GM23338 (cell line): ENCODE measurements around the gene PAX2. TPM values are rescaled to one million over a fixed set of nuclear protein-coding genes. Genes with fewer than 3 reads are reported as not detected.

ENCODE experiments used
- EZH2 ChIP-seq: fragments of 200-600 bp; sonication (generic); IDR thresholded peaks from one replicate; pipeline ENCODE4 v1.8.0; 2017; ENCODE audit warnings: antibody characterized with exemption, mild to moderate bottlenecking, low read depth; ENCODE audit not compliant: unreplicated experiment
- EZH2phosphoT487 ChIP-seq: fragments of 200-600 bp; sonication (generic); IDR thresholded peaks from one replicate; pipeline ENCODE4 v1.8.1; 2018; ENCODE audit warnings: antibody characterized with exemption; ENCODE audit not compliant: unreplicated experiment
- NANOG ChIP-seq: IDR thresholded peaks from 2 replicates; pipeline ENCODE4 v1.6.1; 2016; ENCODE audit warnings: antibody characterized with exemption, borderline replicate concordance
- STAT1 ChIP-seq: IDR thresholded peaks from one replicate; pipeline ENCODE4 v1.6.1; 2016; ENCODE audit warnings: antibody characterized with exemption; ENCODE audit not compliant: unreplicated experiment
- ZNF331 ChIP-seq: fragments of 250-450 bp; sonication (Bioruptor Pico); IDR thresholded peaks from 2 replicates; pipeline ENCODE4 v1.5.0; 2020; ENCODE audit warnings: low read depth, mild to moderate bottlenecking, moderate library complexity
- polyA plus RNA-seq: library from polyadenylated mRNA; unstranded; fragments of >200 nt; fragmentation: Nextera tagmentation; extraction: Ambion mirVana; gene quantifications from 2 replicates; pipeline ENCODE4 v1.2.1, GENCODE V29; 2016
- total RNA-seq: library from RNA; depleted of rRNA; stranded (reverse); fragments of >200 nt; shearing (Covaris generic); gene quantifications from 2 replicates; pipeline ENCODE4 v1.2.3, GENCODE V29; 2014
- TF ChIP-seq, protein P1 (sequence below): fragments of 250-450 bp; sonication (Bioruptor Pico); IDR thresholded peaks from 2 replicates; pipeline ENCODE4 v1.5.0; 2020; ENCODE audit warnings: mild to moderate bottlenecking, moderate library complexity
- TF ChIP-seq, protein P2 (sequence below): IDR thresholded peaks from one replicate; pipeline ENCODE4 v1.6.1; 2018; ENCODE audit warnings: antibody characterized with exemption; ENCODE audit not compliant: unreplicated experiment

Gene PAX2
- total and polyA plus RNA-seq, 2 experiments from 2014 or later: not detected

DNA sequence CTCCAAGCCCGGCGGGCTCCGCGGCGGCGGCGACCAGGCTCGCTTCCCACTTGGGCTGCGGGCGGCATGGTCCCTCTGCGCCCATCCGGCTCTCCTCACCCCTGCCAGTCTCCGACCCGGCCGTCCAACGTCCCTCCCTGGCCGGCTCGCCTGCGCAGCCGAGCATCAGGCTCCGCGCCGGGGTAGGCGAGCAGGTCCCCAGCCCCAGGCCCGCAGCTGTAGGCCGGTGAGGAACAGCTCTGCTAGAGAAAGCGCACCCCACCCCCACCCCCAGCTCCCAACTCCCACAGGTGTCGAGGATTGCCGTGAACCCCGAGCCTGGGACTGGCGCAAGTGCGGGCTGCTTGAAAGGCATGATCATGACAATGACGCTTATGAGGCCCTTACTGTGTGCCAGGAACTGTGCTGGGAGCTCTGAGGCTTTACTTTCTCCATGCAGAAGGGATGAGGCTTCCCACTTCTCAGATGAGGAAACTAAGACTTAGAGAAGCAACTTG lies 20.8 kb upstream of the PAX2 start (continued):
- TF ChIP-seq, protein P1, sequence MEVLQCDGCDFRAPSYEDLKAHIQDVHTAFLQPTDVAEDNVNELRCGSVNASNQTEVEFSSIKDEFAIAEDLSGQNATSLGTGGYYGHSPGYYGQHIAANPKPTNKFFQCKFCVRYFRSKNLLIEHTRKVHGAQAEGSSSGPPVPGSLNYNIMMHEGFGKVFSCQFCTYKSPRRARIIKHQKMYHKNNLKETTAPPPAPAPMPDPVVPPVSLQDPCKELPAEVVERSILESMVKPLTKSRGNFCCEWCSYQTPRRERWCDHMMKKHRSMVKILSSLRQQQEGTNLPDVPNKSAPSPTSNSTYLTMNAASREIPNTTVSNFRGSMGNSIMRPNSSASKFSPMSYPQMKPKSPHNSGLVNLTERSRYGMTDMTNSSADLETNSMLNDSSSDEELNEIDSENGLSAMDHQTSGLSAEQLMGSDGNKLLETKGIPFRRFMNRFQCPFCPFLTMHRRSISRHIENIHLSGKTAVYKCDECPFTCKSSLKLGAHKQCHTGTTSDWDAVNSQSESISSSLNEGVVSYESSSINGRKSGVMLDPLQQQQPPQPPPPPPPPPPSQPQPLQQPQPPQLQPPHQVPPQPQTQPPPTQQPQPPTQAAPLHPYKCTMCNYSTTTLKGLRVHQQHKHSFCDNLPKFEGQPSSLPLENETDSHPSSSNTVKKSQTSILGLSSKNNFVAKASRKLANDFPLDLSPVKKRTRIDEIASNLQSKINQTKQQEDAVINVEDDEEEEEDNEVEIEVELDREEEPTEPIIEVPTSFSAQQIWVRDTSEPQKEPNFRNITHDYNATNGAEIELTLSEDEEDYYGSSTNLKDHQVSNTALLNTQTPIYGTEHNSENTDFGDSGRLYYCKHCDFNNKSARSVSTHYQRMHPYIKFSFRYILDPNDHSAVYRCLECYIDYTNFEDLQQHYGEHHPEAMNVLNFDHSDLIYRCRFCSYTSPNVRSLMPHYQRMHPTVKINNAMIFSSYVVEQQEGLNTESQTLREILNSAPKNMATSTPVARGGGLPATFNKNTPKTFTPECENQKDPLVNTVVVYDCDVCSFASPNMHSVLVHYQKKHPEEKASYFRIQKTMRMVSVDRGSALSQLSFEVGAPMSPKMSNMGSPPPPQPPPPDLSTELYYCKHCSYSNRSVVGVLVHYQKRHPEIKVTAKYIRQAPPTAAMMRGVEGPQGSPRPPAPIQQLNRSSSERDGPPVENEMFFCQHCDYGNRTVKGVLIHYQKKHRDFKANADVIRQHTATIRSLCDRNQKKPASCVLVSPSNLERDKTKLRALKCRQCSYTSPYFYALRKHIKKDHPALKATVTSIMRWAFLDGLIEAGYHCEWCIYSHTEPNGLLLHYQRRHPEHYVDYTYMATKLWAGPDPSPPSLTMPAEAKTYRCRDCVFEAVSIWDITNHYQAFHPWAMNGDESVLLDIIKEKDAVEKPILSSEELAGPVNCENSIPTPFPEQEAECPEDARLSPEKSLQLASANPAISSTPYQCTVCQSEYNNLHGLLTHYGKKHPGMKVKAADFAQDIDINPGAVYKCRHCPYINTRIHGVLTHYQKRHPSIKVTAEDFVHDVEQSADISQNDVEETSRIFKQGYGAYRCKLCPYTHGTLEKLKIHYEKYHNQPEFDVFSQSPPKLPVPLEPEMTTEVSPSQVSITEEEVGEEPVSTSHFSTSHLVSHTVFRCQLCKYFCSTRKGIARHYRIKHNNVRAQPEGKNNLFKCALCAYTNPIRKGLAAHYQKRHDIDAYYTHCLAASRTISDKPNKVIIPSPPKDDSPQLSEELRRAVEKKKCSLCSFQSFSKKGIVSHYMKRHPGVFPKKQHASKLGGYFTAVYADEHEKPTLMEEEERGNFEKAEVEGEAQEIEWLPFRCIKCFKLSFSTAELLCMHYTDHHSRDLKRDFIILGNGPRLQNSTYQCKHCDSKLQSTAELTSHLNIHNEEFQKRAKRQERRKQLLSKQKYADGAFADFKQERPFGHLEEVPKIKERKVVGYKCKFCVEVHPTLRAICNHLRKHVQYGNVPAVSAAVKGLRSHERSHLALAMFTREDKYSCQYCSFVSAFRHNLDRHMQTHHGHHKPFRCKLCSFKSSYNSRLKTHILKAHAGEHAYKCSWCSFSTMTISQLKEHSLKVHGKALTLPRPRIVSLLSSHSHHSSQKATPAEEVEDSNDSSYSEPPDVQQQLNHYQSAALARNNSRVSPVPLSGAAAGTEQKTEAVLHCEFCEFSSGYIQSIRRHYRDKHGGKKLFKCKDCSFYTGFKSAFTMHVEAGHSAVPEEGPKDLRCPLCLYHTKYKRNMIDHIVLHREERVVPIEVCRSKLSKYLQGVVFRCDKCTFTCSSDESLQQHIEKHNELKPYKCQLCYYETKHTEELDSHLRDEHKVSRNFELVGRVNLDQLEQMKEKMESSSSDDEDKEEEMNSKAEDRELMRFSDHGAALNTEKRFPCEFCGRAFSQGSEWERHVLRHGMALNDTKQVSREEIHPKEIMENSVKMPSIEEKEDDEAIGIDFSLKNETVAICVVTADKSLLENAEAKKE (CRISPR knock-in tag): no peak
- TF ChIP-seq EZH2phosphoT487: no peak
- TF ChIP-seq EZH2: peak; percentile 80
- TF ChIP-seq, protein P2, sequence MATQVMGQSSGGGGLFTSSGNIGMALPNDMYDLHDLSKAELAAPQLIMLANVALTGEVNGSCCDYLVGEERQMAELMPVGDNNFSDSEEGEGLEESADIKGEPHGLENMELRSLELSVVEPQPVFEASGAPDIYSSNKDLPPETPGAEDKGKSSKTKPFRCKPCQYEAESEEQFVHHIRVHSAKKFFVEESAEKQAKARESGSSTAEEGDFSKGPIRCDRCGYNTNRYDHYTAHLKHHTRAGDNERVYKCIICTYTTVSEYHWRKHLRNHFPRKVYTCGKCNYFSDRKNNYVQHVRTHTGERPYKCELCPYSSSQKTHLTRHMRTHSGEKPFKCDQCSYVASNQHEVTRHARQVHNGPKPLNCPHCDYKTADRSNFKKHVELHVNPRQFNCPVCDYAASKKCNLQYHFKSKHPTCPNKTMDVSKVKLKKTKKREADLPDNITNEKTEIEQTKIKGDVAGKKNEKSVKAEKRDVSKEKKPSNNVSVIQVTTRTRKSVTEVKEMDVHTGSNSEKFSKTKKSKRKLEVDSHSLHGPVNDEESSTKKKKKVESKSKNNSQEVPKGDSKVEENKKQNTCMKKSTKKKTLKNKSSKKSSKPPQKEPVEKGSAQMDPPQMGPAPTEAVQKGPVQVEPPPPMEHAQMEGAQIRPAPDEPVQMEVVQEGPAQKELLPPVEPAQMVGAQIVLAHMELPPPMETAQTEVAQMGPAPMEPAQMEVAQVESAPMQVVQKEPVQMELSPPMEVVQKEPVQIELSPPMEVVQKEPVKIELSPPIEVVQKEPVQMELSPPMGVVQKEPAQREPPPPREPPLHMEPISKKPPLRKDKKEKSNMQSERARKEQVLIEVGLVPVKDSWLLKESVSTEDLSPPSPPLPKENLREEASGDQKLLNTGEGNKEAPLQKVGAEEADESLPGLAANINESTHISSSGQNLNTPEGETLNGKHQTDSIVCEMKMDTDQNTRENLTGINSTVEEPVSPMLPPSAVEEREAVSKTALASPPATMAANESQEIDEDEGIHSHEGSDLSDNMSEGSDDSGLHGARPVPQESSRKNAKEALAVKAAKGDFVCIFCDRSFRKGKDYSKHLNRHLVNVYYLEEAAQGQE: no peak
- no peak for TF ChIP-seq ZNF331 (CRISPR knock-in tag)
- TF ChIP-seq STAT1: no peak
- no peak for TF ChIP-seq NANOG
